Measurements from ENCODE around the gene FADS2. TPM values are rescaled to one million over a fixed set of nuclear protein-coding genes. Genes with fewer than 3 reads are reported as not detected.

Gene FADS2
- total RNA-seq, 2 experiments from 2014 or later = 128 to 135 TPM

DNA sequence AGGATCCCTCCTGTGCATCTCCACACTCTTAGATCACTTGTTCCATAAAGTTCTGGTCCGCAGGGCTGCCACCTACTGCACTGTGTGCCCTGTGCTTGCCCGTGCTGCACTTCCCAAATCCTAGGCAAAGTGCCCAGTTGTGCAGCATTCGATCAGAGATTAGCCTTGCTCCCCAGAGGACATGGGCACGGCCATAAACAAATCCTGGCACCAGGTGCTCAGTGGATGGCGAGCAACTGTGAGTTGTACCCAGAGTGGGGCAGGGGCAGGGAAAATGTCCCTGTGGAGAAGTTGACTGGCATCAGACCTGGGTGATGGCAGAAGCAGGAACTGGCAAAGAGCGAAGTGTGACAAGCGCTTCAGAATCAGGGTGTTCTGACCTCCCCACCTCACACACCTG lies 4.7 kb downstream of the FADS2 start:
- Mint-ChIP-seq H3K27ac (peak overlapping the region; percentile 97), H3K9me3 (no peaks in the 10 kb centered on the region), H3K36me3 (ENCODE audit: low read depth) (peaks cover 26% of the 10 kb centered on the region), H3K4me3 (no peak overlapping the region), H3K27me3 (no peaks in the 10 kb centered on the region), H3K4me1 (peaks cover 69% of the 10 kb centered on the region)
- POLR2A ChIA-PET = no interaction called here
- CTCF ChIA-PET = interaction anchor here (1.2 kb wide), 1 partner anchor 20 kb away, joined by 3 read pairs; no protein-coding TSS in a partner anchor
- no peak for DNase-seq

DNA sequence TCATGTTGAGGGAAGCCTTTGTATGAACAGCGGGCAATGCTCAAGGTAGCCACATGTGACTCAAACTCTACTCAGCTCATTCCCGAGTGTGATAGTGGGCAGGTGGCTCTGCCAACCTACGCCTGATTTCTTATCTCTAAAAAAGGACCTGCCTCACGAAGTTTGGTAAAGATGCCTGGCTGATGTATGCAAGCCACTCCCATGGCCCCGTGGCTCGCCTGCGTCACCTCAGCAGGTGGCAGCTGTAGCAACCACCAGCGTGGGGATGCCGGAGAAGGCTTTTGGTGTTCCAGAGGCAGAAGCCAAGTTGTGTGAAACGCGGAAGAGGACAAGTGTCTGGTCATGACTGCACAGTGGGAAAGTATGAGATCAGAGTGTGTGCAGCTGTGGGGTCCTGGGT lies 5.4 kb downstream of the FADS2 start:
- no peak overlapping the region for H3K4me3 Mint-ChIP-seq
- H3K4me1 Mint-ChIP-seq = peaks cover 69% of the 10 kb centered on the region
- H3K27me3 Mint-ChIP-seq = no peaks in the 10 kb centered on the region
- H3K36me3 Mint-ChIP-seq (ENCODE audit: low read depth) = peaks cover 31% of the 10 kb centered on the region
- no peaks in the 10 kb centered on the region for H3K9me3 Mint-ChIP-seq
- DNase-seq = peak; percentile 25
- ChIA-PET CTCF (interaction anchor here (1.1 to 2.2 kb wide), 5 partner anchors 16 to 275 kb away, joined by 3 to 9 read pairs (median 4); no protein-coding TSS in a partner anchor), POLR2A (no interaction called here)
- H3K27ac Mint-ChIP-seq = peak overlapping the region; percentile 97

DNA sequence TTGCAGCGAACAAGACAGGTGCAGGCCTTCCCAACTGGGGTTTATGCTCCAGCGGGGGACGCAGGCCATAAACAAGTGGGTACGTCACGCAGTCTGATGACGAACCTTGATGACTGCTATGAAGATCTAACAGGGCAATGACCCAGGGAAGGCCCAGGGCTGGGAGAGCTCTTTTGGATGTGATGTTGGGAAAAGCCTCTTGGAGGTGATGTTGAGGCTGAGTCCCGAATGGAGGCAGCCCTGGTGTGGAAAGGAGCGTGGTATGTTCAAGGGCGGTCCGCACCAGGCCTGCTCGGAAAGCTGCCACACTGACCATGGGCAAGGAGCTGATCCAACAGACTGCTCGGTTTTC lies 5.8 kb downstream of the FADS2 start:
- Mint-ChIP-seq H3K27ac (peak overlapping the region; percentile 97), H3K4me1 (peaks cover 69% of the 10 kb centered on the region), H3K27me3 (no peaks in the 10 kb centered on the region), H3K36me3 (ENCODE audit: low read depth) (peaks cover 36% of the 10 kb centered on the region), H3K9me3 (no peaks in the 10 kb centered on the region), H3K4me3 (peak overlapping the region; percentile 35)
- POLR2A ChIA-PET = interaction anchor here (1.5 kb wide), 1 partner anchor 19 kb away, joined by 6 read pairs; no protein-coding TSS in a partner anchor
- DNase-seq = no peak
- CTCF ChIA-PET = interaction anchor here (1.1 to 2.2 kb wide), 5 partner anchors 16 to 274 kb away, joined by 3 to 9 read pairs (median 4); no protein-coding TSS in a partner anchor

DNA sequence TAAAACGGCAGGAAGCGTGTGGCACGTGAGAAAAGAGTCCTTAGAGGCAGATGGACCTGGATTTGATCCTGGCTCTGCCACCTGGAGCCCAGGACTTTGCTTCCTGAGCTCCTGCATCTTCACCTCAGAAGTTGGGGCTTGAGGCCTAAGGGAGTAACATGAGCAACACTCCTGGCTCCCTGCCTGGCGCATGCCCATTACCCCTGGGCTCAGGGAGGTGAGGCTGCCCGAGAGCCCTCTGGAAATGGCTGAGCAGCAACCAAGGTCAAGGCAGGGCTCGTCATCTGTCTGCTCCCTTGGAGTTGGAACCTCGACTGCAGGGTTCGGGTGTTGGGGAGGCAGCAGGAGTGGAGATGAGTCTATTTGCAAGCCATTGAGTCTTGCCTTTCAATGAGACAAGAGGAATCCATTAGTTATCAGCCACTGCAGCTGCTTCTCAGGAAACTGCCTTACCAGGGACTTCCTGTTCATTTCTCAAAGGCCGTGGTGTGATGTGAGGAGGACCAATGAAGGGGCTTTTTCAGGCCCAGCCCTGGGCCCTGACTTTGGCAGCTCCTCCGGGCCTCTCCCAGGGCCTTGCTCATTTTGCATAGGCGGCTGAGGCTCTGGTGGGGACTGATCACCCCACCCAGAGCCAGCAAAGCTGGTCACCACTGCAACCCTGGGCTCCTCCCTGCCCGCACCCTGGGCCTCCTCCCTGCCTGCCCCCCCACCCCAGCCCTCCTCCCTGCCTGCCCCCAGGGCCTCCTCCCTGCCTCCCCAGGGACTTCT lies 6.4 kb downstream of the FADS2 start:
- Mint-ChIP-seq H3K9me3 (no peaks in the 10 kb centered on the region), H3K4me3 (peak overlapping the region; percentile 57), H3K4me1 (peaks cover 65% of the 10 kb centered on the region), H3K27me3 (no peaks in the 10 kb centered on the region), H3K27ac (peak overlapping the region; percentile 97), H3K36me3 (ENCODE audit: low read depth) (peaks cover 40% of the 10 kb centered on the region)
- CTCF ChIA-PET = interaction anchor here (0.7 to 2.2 kb wide), 7 partner anchors 10 to 429 kb away, joined by 3 to 9 read pairs (median 3); partner anchors contain the start of genes FEN1 and TMEM258
- DNase-seq = peak; percentile 82
- POLR2A ChIA-PET = interaction anchor here (1.5 kb wide), 1 partner anchor 19 kb away, joined by 6 read pairs; no protein-coding TSS in a partner anchor

DNA sequence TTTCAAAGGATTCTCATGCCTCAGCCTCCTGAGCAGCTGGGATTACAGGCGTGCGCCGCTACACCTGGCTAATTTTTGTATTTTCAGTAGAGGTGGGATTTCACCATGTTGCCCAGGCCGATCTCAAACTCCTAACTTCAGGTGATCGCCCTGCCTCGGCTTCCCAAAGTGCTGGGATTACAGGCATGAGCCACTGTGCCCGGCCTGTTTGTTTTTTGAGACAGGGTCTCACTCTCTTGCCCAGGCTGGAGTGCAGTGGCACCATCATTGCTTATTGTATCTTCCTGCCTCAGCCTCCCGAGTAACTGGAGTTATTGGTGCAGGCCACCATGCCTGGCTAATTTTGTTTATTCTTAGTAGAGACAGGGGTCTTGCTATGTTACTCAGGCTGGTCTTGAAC lies 8.1 kb downstream of the FADS2 start:
- Mint-ChIP-seq H3K4me3 (no peak overlapping the region), H3K4me1 (peaks cover 51% of the 10 kb centered on the region), H3K27me3 (no peaks in the 10 kb centered on the region), H3K36me3 (ENCODE audit: low read depth) (peaks cover 48% of the 10 kb centered on the region), H3K9me3 (no peaks in the 10 kb centered on the region), H3K27ac (peak overlapping the region; percentile 81)
- ChIA-PET POLR2A (no interaction called here), CTCF (no interaction called here)
- no peak for DNase-seq

DNA sequence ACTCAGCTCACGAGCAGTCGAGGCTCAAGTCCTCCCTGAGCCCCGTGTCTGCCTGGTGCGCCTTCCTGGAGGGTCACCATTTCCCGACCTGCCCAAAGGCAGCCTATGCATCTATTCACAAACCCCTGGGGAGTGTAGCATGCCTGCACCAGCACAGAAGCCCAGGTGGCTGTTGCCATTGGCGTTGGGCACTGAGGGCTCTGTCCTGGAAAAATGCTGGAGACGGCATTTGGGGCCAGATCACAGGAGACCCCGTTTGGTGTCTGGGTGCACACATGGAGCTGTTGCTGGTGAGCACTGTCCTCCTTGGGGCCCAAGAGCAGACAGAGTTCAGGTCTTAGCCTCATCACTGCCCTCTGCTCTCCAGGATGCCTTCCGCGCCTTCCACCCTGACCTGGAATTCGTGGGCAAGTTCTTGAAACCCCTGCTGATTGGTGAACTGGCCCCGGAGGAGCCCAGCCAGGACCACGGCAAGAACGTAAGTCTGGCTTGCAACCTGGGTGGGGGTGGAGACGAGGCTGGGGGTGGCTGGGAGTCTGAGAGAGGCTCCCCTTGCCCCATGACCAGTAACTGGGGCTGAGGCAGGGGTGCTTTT lies 9.4 kb downstream of the FADS2 start:
- ChIA-PET CTCF (interaction anchor here (0.5 to 0.9 kb wide), 2 partner anchors 12 to 41 kb away, joined by 3 read pairs; no protein-coding TSS in a partner anchor), POLR2A (no interaction called here)
- H3K27ac Mint-ChIP-seq = no peak overlapping the region
- no peak for DNase-seq
- peaks cover 57% of the 10 kb centered on the region for H3K36me3 Mint-ChIP-seq (ENCODE audit: low read depth)
- no peak overlapping the region for H3K4me3 Mint-ChIP-seq
- H3K27me3 Mint-ChIP-seq = no peaks in the 10 kb centered on the region
- H3K9me3 Mint-ChIP-seq = no peaks in the 10 kb centered on the region
- peaks cover 38% of the 10 kb centered on the region for H3K4me1 Mint-ChIP-seq

DNA sequence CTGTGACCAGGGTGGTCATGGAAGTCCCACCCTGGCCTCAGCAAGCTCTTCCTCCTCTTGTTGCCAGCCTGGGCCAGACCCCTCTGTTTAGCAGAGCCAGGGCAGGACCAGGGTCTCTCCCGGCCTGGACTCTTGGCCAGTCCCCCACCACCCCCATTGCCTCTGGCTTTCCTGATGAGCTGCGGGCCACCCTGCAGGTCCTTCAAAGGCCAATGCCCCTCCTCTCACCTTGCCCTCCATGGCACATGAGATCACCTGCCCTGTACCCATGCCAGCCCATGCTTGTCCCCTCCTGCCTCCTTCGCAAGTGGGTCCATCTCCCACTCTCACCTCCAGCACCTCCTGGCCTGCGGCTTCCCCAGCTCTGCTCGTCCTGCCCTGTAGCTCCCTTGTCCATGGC lies 10.4 kb downstream of the FADS2 start:
- POLR2A ChIA-PET = interaction anchor here (0.5 kb wide), 1 partner anchor 129 kb away, joined by 4 read pairs; the partner anchor contains the start of gene FTH1
- no peak for DNase-seq
- Mint-ChIP-seq H3K4me3 (no peak overlapping the region), H3K27me3 (no peaks in the 10 kb centered on the region), H3K36me3 (ENCODE audit: low read depth) (peaks cover 59% of the 10 kb centered on the region), H3K4me1 (peaks cover 29% of the 10 kb centered on the region), H3K9me3 (no peaks in the 10 kb centered on the region), H3K27ac (peak overlapping the region; percentile 57)
- CTCF ChIA-PET = interaction anchor here (1.0 kb wide), 1 partner anchor 10 kb away, joined by 3 read pairs; the partner anchor contains the start of gene FADS2

DNA sequence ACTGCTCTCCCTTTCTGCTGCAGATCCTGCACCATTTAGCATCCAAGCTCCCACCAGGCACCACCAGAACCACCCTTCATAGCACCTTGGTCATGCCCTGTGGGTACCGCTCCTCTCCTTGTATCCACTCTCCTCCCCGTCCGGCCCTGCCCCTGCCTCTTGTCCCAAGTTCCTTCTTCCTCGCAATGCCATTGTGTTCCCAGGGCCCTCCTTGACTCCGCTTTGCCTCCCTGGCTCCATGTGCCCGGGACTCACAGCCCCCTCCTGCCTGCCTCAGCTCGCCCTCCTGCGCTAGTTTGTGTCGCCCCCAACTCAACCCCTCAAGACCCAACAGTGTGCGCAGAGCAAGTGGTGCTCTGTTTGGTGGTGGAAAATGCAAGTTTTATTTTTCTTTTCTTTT lies 10.8 kb downstream of the FADS2 start:
- ChIA-PET CTCF (interaction anchor here (1.0 kb wide), 1 partner anchor 11 kb away, joined by 3 read pairs; the partner anchor contains the start of gene FADS2), POLR2A (interaction anchor here (0.5 kb wide), 1 partner anchor 129 kb away, joined by 4 read pairs; the partner anchor contains the start of gene FTH1)
- H3K36me3 Mint-ChIP-seq (ENCODE audit: low read depth) = peaks cover 55% of the 10 kb centered on the region

DNA sequence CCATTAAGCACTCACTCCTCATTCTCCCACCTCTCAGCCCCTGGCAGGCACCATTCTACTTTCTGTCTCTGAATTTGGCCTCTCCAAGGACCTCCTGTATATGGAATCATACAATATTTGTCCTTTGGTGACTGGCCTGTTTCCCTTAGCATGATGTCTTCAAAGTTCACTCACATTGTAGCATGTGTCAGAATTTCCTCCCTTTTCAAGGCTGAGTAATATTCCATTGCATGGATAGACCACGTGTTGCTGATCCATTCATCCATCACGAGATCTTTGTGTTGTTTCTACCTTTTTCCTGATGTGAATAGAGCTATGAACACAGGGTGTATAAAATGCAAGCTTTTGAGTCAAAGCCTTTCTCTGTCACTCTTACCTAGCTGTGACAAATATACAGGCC lies 11.6 kb downstream of the FADS2 start:
- no peaks in the 10 kb centered on the region for H3K27me3 Mint-ChIP-seq
- ChIA-PET CTCF (no interaction called here), POLR2A (no interaction called here)
- no peak overlapping the region for H3K4me3 Mint-ChIP-seq
- no peak overlapping the region for H3K27ac Mint-ChIP-seq
- H3K4me1 Mint-ChIP-seq = peaks cover 16% of the 10 kb centered on the region
- DNase-seq = no peak
- peaks cover 49% of the 10 kb centered on the region for H3K36me3 Mint-ChIP-seq (ENCODE audit: low read depth)
- no peaks in the 10 kb centered on the region for H3K9me3 Mint-ChIP-seq

More for the DNA sequence above, 10.8 kb downstream of the FADS2 start:
- Mint-ChIP-seq H3K4me3 (no peak overlapping the region), H3K9me3 (no peaks in the 10 kb centered on the region), H3K4me1 (peaks cover 24% of the 10 kb centered on the region), H3K27ac (peak overlapping the region; percentile 57), H3K27me3 (no peaks in the 10 kb centered on the region)
- no peak for DNase-seq

DNA sequence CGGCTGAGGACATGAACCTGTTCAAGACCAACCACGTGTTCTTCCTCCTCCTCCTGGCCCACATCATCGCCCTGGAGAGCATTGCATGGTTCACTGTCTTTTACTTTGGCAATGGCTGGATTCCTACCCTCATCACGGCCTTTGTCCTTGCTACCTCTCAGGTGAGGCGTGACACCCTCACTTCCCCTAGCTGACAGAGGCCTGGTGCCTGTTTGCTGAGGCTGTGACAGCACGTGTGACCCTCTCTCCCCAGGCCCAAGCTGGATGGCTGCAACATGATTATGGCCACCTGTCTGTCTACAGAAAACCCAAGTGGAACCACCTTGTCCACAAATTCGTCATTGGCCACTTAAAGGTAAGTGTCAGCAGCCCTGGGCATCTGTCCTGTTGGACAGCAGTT lies 12.3 kb downstream of the FADS2 start:
- ChIA-PET CTCF (no interaction called here), POLR2A (no interaction called here)

DNA sequence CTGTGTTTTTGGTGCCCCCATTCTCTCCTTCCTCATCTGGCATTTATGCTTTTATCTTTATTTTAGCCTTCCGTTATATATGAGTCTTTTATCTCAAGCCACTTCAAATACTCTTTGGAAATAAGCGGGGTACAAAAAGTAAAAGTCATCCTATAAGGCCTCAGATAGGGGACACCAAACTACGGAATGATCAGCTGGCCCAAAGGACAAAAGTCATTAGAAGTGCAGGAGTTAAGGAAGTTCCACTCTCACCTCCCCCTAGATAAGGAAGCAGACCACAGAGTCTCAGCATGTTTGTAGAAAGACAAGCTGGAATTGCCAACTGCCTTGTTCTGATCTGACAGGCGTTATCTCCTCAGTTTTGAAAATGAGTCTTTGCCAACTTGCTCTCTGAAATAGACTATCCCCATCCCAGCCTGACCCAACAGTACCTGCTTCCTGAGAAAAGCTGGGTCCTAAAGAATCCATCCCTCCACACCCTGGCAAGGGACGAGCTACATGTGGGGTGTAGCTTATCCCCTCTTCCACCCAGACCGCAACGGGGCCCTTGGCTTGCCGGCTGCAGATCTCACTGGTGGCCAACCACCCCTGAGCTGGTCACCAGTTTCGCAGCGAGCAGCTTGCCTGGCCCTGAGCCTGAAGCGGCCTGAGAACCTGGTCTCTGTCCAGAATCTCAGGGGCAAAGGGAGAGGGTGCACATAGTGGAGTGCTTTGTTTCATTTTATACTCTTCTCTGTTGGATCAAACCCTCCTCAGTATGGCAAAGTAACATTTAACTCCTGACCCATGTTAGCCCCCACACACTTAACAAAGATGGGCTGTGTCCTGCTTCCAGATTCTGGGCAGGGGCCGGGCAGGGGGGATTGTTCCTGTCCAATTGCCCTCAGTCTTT lies 13.8 kb downstream of the FADS2 start:
- Mint-ChIP-seq H3K4me3 (no peak overlapping the region), H3K36me3 (ENCODE audit: low read depth) (peaks cover 56% of the 10 kb centered on the region), H3K27ac (no peak overlapping the region), H3K27me3 (no peaks in the 10 kb centered on the region), H3K9me3 (no peaks in the 10 kb centered on the region), H3K4me1 (peaks cover 1% of the 10 kb centered on the region)
- DNase-seq = no peak
- ChIA-PET CTCF (interaction anchor here (0.9 to 1.0 kb wide), 3 partner anchors 13 to 57 kb away, joined by 3 to 4 read pairs (median 3); partner anchors contain the start of gene FADS2), POLR2A (no interaction called here)

More for the DNA sequence above, 12.3 kb downstream of the FADS2 start:
- H3K27me3 Mint-ChIP-seq = no peaks in the 10 kb centered on the region
- H3K27ac Mint-ChIP-seq = no peak overlapping the region
- H3K4me3 Mint-ChIP-seq = no peak overlapping the region
- peaks cover 50% of the 10 kb centered on the region for H3K36me3 Mint-ChIP-seq (ENCODE audit: low read depth)
- DNase-seq = no peak
- H3K9me3 Mint-ChIP-seq = no peaks in the 10 kb centered on the region
- H3K4me1 Mint-ChIP-seq = peaks cover 12% of the 10 kb centered on the region

DNA sequence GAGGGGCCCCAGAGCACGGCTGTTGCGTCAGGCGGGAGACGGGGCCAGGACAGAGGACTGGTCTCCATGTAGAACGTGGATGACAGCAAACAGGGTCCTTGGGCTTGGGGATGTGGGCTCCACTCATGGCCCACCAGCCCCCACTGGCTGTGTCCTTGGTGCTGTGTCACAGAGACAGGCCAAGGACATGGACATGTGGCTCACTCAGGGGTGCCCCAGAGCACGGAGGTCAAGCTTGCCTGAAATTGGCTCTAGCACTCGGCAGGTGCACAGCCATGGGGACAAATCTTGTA lies 14.4 kb downstream of the FADS2 start:
- POLR2A ChIA-PET = no interaction called here
- CTCF ChIA-PET = interaction anchor here (0.9 to 1.0 kb wide), 2 partner anchors 14 to 22 kb away, joined by 3 to 4 read pairs; partner anchors contain the start of gene FADS2
- no peak for DNase-seq
- H3K27me3 Mint-ChIP-seq = no peaks in the 10 kb centered on the region
- peaks cover 60% of the 10 kb centered on the region for H3K36me3 Mint-ChIP-seq (ENCODE audit: low read depth)
- no peaks in the 10 kb centered on the region for H3K9me3 Mint-ChIP-seq
- peaks cover 1% of the 10 kb centered on the region for H3K4me1 Mint-ChIP-seq
- no peak overlapping the region for H3K27ac Mint-ChIP-seq
- H3K4me3 Mint-ChIP-seq = no peak overlapping the region

Data from activated CD4-positive, alpha-beta T cell treated with anti-CD3 and anti-CD28 coated beads, Interleukin-2, amount 10 ng/mL, durations not matched to agents 7 days and 5 days (primary cell).